Hepatocyte (in vitro differentiated cells): ENCODE data around the gene AKR1C8. TPM values are rescaled to one million over a fixed set of nuclear protein-coding genes. Genes with fewer than 3 reads are reported as not detected.
"Not testable (repeated sequence)": the region's sequence is repeated elsewhere in the genome, so short reads cannot be mapped to it uniquely, and the experiment has no call there.

Experiments used
- DNase-seq: peaks from one replicate; pipeline ENCODE4 v3.0.0-alpha.2; 2016; ENCODE audit warnings: low spot score
- H2AFZ ChIP-seq: fragments of 200-600 bp; sonication (generic); 2 replicates; pipeline ENCODE4 v1.6.0; 2016; ENCODE audit warnings: antibody characterized with exemption, mild to moderate bottlenecking
- H3K27ac ChIP-seq: fragments of 200-600 bp; sonication (generic); 2 replicates; pipeline ENCODE4 v1.5.1; 2016; ENCODE audit warnings: mild to moderate bottlenecking
- H3K27me3 ChIP-seq: fragments of 200-600 bp; sonication (generic); 2 replicates; pipeline ENCODE4 v1.6.1; 2016
- H3K36me3 ChIP-seq: fragments of 200-600 bp; sonication (generic); replicated peaks from 2 replicates; pipeline ENCODE4 v1.5.1; 2016; ENCODE audit warnings: low read depth; ENCODE audit not compliant: insufficient read depth
- H3K4me1 ChIP-seq: fragments of 200-600 bp; sonication (generic); 2 replicates; pipeline ENCODE4 v1.5.1; 2016; ENCODE audit warnings: mild to moderate bottlenecking, moderate library complexity; ENCODE audit not compliant: insufficient read depth
- H3K4me2 ChIP-seq: fragments of 200-600 bp; sonication (generic); 2 replicates; pipeline ENCODE4 v1.6.0; 2016
- H3K4me3 ChIP-seq: fragments of 200-600 bp; sonication (generic); 2 replicates; pipeline ENCODE4 v1.5.1; 2016; ENCODE audit warnings: mild to moderate bottlenecking
- H3K79me2 ChIP-seq: fragments of 200-600 bp; sonication (generic); 2 replicates; pipeline ENCODE4 v1.6.0; 2017; ENCODE audit warnings: mild to moderate bottlenecking
- H3K9me2 ChIP-seq: fragments of 200-600 bp; sonication (generic); replicated peaks from 2 replicates; pipeline ENCODE4 v1.6.0; 2017; ENCODE audit warnings: mild to moderate bottlenecking; ENCODE audit not compliant: insufficient read depth
- H3K9me3 ChIP-seq: fragments of 200-600 bp; sonication (generic); 2 replicates; pipeline ENCODE4 v1.5.1; 2016; ENCODE audit warnings: low read depth, mild to moderate bottlenecking
- H4K20me1 ChIP-seq: fragments of 200-600 bp; sonication (generic); 2 replicates; pipeline ENCODE4 v1.6.0; 2016; ENCODE audit warnings: mild to moderate bottlenecking; ENCODE audit not compliant: insufficient read depth, poor library complexity, severe bottlenecking
- EZH2 ChIP-seq: fragments of 200-600 bp; sonication (generic); IDR thresholded peaks from 2 replicates; pipeline ENCODE4 v1.6.1; 2016; ENCODE audit warnings: antibody characterized with exemption, mild to moderate bottlenecking, borderline replicate concordance
- EZH2phosphoT487 ChIP-seq: fragments of 200-600 bp; sonication (generic); IDR thresholded peaks from one replicate; pipeline ENCODE4 v1.6.1; 2018; ENCODE audit warnings: antibody characterized with exemption, mild to moderate bottlenecking, low read depth, moderate library complexity; ENCODE audit not compliant: unreplicated experiment, severe bottlenecking
- WGBS: methylation state at CpG from one replicate; pipeline ENCODE4 v1.1.6; 2016; ENCODE audit warnings: low lambda C conversion rate; ENCODE audit errors: missing lambda C conversion rate; 5-methylcytosine and 5-hydroxymethylcytosine counted together
- polyA plus RNA-seq: library from polyadenylated mRNA; unstranded; fragments of >200 nt; fragmentation: Nextera tagmentation; extraction: Ambion mirVana; gene quantifications from 2 replicates; pipeline ENCODE4 v1.2.1, GENCODE V29; 2016
- total RNA-seq: library from RNA; depleted of rRNA; stranded (reverse); fragments of >200 nt; gene quantifications from 2 replicates; pipeline ENCODE4 v1.2.3, GENCODE V29; 2014
- TF ChIP-seq, protein P1 (sequence below): fragments of 200-600 bp; sonication (generic); IDR thresholded peaks from 2 replicates; pipeline ENCODE4 v1.5.1; 2016; ENCODE audit warnings: antibody characterized with exemption, mild to moderate bottlenecking; ENCODE audit not compliant: poor library complexity

AKR1C8 gene
- total and polyA plus RNA-seq, 2 experiments from 2014 or later, result 0.19 TPM; not detected in 1

DNA sequence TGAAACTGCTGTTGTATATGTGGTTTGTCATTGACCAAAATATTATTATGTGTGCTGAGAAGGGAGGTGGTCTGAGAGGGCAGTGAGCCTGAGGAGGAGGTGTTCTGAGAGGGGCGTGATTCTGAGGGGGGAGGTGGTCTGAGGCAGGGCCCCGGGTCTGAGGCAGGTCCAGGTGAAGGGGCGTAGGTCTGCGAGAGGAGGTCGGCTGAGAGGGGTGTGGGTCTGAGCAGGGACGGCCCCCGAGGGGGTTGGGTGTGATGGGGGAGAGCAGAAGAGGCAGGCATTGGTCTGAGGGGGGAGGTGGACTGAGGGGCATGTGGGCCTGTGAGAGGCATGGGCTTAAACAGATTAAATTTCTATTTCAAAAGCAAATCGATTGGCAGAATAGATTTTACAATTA lies 44.1 kb upstream of the AKR1C8 start:
- no peak for DNase-seq
- no peak overlapping the region for H2AFZ ChIP-seq
- WGBS, result 85% methylated on average over 6 of the region's 8 CpGs
- no peaks in the 10 kb centered on the region for H3K79me2 ChIP-seq
- no peaks in the 10 kb centered on the region for H3K9me3 ChIP-seq
- no peak overlapping the region for H3K27ac ChIP-seq
- no peaks in the 10 kb centered on the region for H4K20me1 ChIP-seq
- H3K36me3 ChIP-seq, result no peaks in the 10 kb centered on the region
- H3K9me2 ChIP-seq, result no peaks in the 10 kb centered on the region
- TF ChIP-seq, protein P1, sequence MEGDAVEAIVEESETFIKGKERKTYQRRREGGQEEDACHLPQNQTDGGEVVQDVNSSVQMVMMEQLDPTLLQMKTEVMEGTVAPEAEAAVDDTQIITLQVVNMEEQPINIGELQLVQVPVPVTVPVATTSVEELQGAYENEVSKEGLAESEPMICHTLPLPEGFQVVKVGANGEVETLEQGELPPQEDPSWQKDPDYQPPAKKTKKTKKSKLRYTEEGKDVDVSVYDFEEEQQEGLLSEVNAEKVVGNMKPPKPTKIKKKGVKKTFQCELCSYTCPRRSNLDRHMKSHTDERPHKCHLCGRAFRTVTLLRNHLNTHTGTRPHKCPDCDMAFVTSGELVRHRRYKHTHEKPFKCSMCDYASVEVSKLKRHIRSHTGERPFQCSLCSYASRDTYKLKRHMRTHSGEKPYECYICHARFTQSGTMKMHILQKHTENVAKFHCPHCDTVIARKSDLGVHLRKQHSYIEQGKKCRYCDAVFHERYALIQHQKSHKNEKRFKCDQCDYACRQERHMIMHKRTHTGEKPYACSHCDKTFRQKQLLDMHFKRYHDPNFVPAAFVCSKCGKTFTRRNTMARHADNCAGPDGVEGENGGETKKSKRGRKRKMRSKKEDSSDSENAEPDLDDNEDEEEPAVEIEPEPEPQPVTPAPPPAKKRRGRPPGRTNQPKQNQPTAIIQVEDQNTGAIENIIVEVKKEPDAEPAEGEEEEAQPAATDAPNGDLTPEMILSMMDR, result no peak
- TF ChIP-seq EZH2 (no peak), EZH2phosphoT487 (no peak)
- H3K27me3 ChIP-seq, result no peaks in the 10 kb centered on the region
- no peak overlapping the region for H3K4me2 ChIP-seq
- H3K4me1 ChIP-seq, result no peaks in the 10 kb centered on the region
- no peak overlapping the region for H3K4me3 ChIP-seq

DNA sequence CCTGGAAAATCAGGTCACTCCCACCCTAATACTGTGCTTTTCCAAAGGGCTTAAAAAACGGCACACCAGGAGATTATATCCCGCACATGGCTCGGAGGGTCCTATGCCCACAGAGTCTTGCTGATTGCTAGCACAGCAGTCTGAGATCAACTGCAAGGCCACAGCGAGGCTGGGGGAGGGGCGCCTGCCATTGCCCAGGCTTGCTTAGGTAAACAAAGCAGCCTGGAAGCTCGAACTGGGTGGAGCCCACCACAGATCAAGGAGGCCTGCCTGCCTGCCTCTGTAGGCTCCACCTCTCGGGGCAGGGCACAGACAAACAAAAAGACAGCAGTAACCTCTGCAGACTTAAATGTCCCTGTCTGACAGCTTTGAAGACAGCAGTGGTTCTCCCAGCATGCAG lies 38.0 kb upstream of the AKR1C8 start:
- not testable (repeated sequence) for H3K27me3 ChIP-seq, H3K9me3 ChIP-seq, H3K27ac ChIP-seq, H2AFZ ChIP-seq, H3K4me1 ChIP-seq, H3K36me3 ChIP-seq, H3K9me2 ChIP-seq, H4K20me1 ChIP-seq, H3K79me2 ChIP-seq, H3K4me2 ChIP-seq, DNase-seq, H3K4me3 ChIP-seq
- 85% methylated on average over 7 of the region's 7 CpGs for WGBS

DNA sequence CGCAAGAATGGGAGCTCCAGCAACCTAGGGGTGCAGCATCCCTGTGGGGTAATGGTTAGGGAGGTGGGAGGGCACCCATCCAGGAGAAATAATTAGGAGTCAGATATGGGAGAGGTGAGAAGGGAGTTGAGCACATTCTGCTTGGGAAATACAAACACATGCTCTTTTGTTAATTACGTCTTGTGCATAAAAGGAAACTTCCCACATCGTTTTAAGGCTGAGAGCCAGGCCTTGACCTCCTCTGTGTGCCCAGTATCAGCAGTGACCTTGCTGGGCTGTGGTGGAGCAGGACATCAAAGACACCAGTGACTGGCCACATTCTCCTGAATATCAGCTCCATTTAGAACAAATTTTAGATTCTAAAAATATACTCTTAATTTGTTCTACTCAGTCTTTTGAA lies 34.3 kb upstream of the AKR1C8 start:
- Histone ChIP-seq H3K9me2 (no peaks in the 10 kb centered on the region), H3K36me3 (no peaks in the 10 kb centered on the region), H3K27me3 (no peaks in the 10 kb centered on the region), H3K79me2 (no peaks in the 10 kb centered on the region), H2AFZ (no peak overlapping the region), H3K4me1 (no peaks in the 10 kb centered on the region), H4K20me1 (no peaks in the 10 kb centered on the region), H3K4me3 (no peak overlapping the region), H3K27ac (no peak overlapping the region), H3K4me2 (no peak overlapping the region), H3K9me3 (no peaks in the 10 kb centered on the region)
- TF ChIP-seq EZH2phosphoT487, result no peak
- no peak for TF ChIP-seq EZH2
- TF ChIP-seq, protein P1, result no peak
- WGBS, result 74% methylated on average over 3 of the region's 3 CpGs
- DNase-seq, result no peak

DNA sequence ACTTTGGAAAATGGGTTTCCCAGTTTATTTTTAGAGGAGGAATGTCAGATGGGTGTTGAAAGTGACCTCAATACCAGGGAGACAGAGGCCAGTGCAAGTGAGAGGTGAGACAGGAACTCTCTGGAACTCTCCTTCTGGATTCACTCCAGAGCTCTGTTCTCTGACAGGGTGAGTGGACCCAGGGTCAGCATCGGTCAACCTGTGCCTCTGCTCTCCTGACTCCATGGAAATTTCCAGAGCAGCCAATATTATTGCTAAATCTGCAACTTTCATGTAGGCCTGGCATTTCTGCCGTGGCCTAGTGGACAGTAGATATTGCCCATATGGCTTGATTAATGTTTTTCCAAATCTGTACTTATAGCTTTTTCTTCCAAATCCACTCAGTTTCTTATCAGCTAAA lies 31.9 kb upstream of the AKR1C8 start:
- H3K4me3 ChIP-seq, result no peak overlapping the region
- H3K9me2 ChIP-seq, result no peaks in the 10 kb centered on the region
- no peak for DNase-seq
- no peaks in the 10 kb centered on the region for H3K27me3 ChIP-seq
- H3K27ac ChIP-seq, result no peak overlapping the region
- H3K4me2 ChIP-seq, result no peak overlapping the region
- H3K36me3 ChIP-seq, result no peaks in the 10 kb centered on the region
- no peaks in the 10 kb centered on the region for H3K79me2 ChIP-seq
- no peaks in the 10 kb centered on the region for H3K9me3 ChIP-seq
- H4K20me1 ChIP-seq, result no peaks in the 10 kb centered on the region
- H2AFZ ChIP-seq, result no peak overlapping the region
- WGBS, result 23% methylated on average over 2 of the region's 2 CpGs
- no peak for TF ChIP-seq EZH2phosphoT487
- TF ChIP-seq EZH2, result no peak
- TF ChIP-seq, protein P1, result no peak
- H3K4me1 ChIP-seq, result no peaks in the 10 kb centered on the region
